Activated effector memory CD4-positive, alpha-beta T cell treated with anti-CD3 and anti-CD28 coated beads, Interleukin-2, amount 50 U/mL, for 16 hours (primary cell): ENCODE measurements around the gene PREB.
"Not testable (repeated sequence)": the region's sequence is repeated elsewhere in the genome, so short reads cannot be mapped to it uniquely, and the experiment has no call there.

Experiments
- DNase-seq: peaks from one replicate; pipeline ENCODE4 v3.0.0-alpha.2; 2020

Gene PREB

DNA sequence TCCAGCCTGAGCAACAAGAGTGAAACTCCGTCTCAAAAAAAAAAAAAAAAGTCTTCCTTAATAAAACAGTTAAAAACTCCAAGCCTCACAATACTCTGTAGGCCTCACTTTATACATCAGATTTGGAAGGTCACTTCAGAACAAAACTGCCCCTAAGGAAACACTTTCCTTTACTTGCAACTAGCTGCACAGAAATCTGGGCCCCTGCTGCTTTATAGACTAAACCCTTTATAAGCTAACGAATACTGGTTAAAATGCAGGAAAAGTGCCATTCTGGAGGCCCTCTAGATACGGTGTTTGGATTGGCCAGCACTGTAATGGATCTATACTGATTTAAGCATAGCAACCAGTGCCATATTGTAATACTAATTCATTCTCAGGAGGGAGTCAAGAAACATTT, 9.3 kb downstream of the PREB start:
- DNase-seq: no peak

GRCh38 chr2:27123302-27124150, 10.9 kb downstream of the PREB start, which contains the start of gene ABHD1:
Gene ABHD1, plus strand, starts transcription at chr2:27123815. Its CDS starts 134 bp downstream, at chr2:27123949.
- DNase-seq: peak; percentile 90

DNA sequence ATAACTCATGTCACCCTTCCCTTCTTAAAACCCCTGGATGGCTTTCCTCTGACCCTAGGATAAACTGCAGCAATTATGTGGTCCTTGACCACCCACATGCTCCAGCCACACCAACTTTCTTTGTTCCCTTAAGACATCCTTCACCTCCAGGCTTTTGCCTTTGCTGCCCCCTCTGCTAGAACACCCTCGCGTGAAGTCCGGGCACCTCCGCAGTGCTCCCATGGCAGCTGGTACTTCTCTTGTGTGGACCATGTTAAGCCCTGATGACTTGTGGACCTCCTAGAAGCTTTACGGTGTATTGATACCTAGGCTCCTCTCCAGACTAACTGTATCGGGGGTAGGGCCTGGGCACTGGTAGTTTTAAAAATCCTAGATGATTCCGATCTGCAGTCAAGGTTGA, 11.6 kb downstream of the PREB start:
- DNase-seq: peak; percentile 28

DNA sequence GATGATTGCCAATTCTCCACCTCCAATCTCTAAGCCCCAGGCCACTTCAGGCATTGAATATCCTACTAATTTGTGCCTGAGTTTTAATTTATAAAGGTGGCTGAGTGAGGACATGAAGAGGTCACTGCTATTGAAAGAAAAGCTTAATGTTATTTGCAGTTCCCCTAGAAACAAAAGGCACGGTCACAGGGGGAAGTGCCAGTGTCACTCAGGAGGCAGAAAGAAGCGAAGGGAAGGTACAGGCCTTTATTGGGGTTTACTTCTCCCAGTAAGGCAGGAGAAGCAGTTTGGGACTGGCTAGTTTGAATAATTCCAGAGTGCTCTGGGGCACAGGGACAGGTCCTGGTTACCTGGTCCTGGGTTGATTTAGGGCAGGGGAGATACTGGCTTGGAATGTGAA, 12.5 kb downstream of the PREB start:
- no peak for DNase-seq

DNA sequence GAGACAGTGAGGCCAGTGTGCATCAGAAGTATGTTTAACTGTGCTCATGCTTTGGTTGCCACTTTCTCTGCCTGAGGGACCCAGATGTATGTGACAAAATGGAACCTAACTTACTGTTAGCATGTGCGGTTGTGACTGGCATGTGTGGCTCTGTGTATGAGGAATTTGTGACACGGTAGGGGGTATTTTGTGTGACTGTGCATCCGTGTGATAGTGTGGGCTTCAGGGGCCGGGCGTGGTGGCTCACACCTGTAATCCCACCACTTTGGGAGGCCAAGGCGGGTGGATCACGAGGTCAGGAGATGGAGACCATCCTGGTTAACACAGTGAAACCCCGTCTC, 15.1 kb downstream of the PREB start:
- not testable (repeated sequence) for DNase-seq

DNA sequence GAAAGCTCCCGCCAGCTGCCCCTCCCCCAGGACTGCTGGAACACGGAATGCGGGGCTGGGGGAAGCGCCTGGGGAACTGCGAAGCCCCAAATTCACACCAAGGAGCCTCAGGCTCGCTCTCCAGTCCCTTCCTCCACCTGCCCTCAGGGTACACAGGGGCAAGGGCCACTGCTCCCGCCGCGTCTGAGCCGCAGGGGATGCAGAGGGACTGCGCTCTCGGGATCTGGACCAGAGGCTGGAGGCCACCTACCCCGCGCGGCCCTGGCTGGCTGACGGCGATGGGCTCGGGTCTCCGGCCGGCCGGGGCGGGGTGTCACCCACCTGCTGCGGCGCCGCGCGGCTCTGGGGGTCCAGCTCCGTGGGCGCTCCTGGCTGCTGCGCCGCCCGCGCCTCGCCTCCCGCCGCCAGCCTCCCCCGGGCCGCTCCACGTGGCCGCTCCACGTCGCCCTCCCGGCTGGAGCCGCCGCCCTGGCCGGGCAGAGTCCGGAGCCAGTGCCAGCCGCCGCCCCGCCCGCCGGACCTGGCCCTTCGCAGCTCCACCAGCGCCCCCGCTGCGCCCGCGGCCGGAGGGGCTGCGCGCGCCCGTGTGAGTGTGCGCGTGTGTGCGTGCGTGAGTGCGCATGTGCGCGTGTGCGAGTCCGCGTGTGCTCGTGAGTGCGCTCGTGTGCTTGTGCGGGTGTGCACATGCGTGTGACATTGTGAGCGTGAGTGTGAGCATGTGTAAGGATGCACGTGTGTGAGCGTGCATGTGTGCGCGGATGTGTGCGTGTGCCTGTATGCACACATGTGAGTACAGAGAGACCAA, 15.7 kb downstream of the PREB start, which contains the start of gene CGREF1:
Gene CGREF1, minus strand, starts transcription at position 604 of the 805 bp plus-strand sequence. CDS start 14,762 bp downstream, outside the sequence.
- no peak for DNase-seq

DNA sequence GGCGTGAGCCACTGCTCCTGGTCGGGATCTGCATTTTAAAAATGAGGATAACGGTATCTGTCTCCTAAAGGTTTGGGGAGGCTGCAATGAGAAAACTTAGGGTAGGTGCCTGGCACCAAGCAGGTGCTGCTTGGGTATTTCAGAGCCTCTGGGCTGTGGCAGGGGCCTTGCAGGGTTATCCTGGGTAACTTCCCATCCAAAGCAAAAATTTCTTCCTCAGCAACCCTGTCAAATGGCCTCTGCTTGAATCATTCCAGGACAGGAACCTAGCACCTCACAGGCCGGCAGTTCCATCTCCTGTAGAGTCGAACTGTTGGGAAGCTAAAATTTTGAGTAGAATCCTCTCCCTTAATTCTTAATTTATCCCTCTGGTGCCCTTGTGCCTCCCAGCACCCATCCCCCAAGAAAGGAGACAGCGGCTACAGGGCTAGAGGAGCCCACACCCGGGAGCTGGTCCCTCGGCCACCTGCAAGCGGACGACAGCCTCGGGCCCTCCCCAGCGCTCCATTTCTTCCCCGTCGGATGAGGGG, 16.4 kb downstream of the PREB start:
- DNase-seq: no peak

GRCh38 chr2:27115519-27115918, 18.9 kb downstream of the PREB start:
- DNase-seq: no peak

DNA sequence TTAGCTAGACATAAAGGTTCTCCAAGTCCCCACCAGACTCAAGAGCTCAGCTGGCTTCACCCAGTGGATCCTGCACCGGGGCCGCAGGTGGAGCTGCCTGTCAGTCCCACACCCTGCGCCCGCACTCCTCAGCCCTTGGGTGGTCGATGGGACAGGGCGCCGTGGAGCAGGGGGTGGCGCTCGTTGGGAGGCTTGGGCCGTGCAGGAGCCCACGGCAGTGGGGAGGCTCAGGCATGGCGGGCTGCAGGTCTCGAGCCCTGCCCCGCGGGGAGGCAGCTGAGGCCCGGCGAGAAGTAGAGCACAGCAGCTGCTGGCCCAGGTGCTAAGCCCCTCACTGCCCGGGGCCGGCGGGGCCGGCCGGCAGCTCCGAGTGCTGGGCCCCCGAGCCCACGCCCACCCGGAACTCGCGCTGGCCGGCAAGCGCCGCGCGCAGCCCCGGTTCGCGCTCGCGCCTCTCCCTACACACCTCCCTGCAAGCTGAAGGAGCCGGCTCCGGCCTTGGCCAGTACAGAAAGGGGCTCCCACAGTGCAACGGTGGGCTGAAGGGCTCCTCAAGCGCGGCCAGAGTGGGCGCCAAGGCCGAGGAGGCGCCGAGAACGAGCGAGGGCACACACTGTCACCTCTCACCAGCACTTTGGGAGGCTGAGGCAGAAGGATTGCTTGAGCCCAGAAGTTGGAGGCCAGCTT, 22.9 kb downstream of the PREB start:
- not testable (repeated sequence) for DNase-seq

GRCh38 chr2:27110603-27111352, 23.7 kb downstream of the PREB start:
- not testable (repeated sequence) for DNase-seq

DNA sequence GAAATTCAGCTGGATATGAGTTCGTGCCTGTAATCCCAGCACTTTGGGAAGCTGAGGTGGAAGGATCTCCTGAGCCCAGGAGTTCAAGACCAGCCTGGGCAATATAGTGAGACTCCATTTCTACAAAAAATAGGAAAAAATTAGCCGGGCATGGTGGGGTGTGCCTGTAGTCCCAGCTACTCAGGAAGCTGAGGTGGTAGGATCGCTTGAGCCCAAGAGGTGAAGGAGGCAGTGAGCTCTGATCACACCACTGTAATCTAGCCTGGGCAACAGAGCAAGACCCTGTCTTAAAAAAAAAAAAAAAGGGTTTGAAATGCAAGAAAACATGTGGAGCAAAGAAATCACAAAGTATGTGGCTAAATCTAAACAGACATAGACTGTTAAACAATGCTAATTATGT, 25.4 kb downstream of the PREB start:
- DNase-seq: no peak

DNA sequence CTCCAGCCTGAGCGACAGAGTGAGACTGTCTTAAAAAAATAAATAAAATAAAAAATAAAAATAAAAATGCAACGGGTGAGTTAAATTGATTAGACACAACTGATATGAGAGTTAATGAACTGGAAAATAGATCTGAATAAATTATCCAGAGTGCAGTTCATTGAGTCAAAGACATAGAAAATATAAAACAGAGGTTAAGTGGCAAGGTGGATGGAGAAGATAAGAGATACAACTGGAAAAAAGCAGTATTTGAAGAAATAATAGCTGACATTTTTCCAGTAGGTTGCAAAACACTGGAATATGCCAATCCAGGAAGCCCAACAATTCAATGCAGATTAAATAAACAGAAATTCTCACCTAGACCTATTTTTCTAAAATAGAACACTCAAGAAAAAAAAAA, 26.2 kb downstream of the PREB start:
- DNase-seq: no peak

DNA sequence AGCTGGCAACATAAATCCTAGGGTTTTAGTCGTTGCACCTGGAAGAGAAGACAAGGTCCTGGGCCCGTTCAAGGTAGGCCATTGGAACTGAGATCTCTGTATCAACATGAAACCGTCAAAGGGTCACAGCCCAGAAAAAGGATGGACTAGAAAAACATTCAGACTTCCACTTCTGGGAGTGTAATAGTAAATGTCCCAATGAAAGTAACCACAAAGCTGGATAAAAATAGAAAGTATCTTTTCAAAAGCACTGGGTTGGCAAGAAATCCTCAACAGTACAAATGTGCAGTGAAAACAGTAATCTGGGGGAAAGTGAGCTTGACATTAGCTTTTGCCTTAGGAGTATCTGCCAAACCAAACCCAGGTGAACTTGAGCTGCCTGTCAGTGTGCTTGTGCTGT, 28.5 kb downstream of the PREB start:
- DNase-seq: no peak

GRCh38 chr2:27102329-27102728, 32.1 kb downstream of the PREB start:
- no peak for DNase-seq

- DNase-seq: no peak
These were observed 34.4 kb downstream of the PREB start for GRCh38 chr2:27100036-27100435.

DNA sequence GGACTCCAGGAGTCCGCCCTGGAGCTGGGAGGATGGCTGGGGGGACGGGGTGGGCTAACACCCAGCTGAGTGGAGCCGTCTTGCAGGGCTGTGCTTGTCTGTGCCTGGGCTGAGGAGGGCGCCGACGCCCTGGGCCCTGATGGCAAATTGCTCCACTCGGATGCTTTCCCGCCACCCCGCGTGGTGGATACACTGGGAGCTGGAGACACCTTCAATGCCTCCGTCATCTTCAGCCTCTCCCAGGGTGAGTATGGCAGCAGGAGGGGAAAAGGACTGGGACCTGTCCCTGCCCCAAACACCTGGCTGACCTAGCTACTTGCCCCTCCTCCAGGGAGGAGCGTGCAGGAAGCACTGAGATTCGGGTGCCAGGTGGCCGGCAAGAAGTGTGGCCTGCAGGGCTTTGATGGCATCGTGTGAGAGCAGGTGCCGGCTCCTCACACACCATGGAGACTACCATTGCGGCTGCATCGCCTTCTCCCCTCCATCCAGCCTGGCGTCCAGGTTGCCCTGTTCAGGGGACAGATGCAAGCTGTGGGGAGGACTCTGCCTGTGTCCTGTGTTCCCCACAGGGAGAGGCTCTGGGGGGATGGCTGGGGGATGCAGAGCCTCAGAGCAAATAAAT, 35.0 kb downstream of the PREB start:
- no peak for DNase-seq

- no peak for DNase-seq
These were observed 37.1 kb downstream of the PREB start for GRCh38 chr2:27097341-27097740.

DNA sequence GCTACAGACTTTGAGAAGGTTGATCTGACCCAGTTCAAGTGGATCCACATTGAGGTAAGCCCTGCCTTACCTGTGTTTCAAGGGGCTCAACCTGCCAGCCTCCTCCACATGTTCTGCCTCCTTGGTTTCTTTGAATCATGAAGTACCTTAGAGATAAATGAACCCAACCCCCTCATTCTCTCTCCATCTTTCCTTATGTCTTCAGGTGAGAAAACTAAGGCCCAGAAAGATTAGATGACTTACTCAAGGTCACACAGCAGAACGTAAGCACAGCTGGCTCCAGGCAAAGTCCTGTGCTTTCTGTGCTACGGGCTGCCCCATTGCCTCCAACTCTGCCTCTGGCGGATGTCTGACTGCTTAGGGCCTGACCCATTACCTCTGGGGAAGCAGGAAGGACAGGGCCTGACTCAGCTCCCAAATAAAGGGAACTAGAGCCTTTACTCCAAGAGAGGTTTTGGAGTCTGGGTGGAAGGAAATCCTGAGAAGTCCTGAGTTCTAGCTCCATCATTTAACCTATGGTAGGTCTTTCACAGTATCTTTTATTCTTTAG, 37.6 kb downstream of the PREB start:
- no peak for DNase-seq

DNA sequence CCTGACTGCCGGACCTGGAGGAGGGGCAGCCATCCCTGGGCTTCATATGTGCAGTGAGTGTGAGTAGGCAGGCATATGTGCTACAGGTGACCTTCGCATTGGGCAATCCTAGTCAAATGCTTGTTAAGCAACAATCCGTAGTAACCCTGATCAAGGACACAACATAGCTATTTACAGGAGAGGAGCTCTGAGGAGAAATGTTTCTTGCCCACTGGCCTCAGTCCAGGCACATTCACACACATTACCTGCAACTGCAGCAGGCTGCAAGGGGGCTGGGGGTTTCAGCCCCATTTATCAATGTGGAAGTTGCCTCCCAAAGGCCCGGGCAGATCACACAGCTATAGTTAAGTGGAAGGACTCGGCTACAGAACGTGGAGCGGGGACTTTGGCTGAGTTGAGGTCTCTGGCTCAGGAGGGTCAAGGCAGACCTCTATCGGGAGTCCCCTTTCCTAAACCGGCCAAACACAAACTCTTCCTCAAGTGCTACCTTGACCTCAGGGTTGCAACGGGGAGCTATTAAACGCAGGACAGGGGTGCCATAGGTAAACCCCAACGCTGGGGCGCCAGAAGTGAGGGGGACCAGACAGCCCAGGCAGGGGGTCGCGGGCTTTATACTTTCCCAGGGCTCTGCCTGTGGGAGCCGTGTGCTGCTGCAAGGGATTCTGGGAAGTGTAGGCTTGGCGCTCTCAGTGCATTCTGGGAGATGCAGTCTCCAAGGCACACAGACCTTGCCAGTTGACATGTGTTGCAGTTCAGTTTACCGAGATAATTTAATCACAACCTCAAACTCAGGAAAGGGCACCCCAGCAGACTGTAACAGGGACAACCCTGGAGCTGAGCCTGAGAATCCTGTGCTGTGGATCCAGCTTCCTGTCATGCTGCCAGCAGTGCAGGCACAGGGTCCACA, 38.4 kb downstream of the PREB start:
- peak; percentile 75 for DNase-seq

GRCh38 chr2:27095427-27095744, 39.0 kb downstream of the PREB start:
- no peak for DNase-seq
